ENCODE measurements around the gene ADAMTS2.

Gene ADAMTS2

GRCh38 chr5:179301796-179302195 is 43.5 kb downstream of the ADAMTS2 start:
- TF ChIP-seq CREB1 (IDR thresholded peaks at IDR 0.05; ENCODE audit: low read depth) (no peak), YY1 (IDR thresholded peaks at IDR 0.05; ENCODE audit: low read depth) (no peak), REST (IDR thresholded peaks at IDR 0.05; ENCODE audit: low read depth) (no peak), CEBPB (IDR thresholded peaks at IDR 0.05) (no peak), USF1 (IDR thresholded peaks at IDR 0.05) (no peak), ZBTB7A (IDR thresholded peaks at IDR 0.05; ENCODE audit: low read depth) (no peak), TEAD4 (IDR thresholded peaks at IDR 0.05) (no peak), MAX (IDR thresholded peaks at IDR 0.05) (no peak), FOXM1 (IDR thresholded peaks at IDR 0.05; ENCODE audit: borderline replicate concordance, low read depth) (no peak), NFIC (IDR thresholded peaks at IDR 0.05) (no peak), EGR1 (IDR thresholded peaks at IDR 0.05) (no peak), EP300 (IDR thresholded peaks at IDR 0.05; ENCODE audit: borderline replicate concordance) (no peak), RAD21 (IDR thresholded peaks at IDR 0.05; ENCODE audit: low read depth) (no peak), TCF12 (IDR thresholded peaks at IDR 0.05; ENCODE audit: low read depth) (no peak), TAF1 (IDR thresholded peaks at IDR 0.05; ENCODE audit: low read depth) (no peak)

- TF ChIP-seq TCF12 (IDR thresholded peaks at IDR 0.05; ENCODE audit: low read depth) (no peak), MAX (IDR thresholded peaks at IDR 0.05) (no peak), EP300 (IDR thresholded peaks at IDR 0.05; ENCODE audit: borderline replicate concordance) (no peak), TAF1 (IDR thresholded peaks at IDR 0.05; ENCODE audit: low read depth) (no peak), USF1 (IDR thresholded peaks at IDR 0.05) (no peak), FOXM1 (IDR thresholded peaks at IDR 0.05; ENCODE audit: borderline replicate concordance, low read depth) (no peak), NFIC (IDR thresholded peaks at IDR 0.05) (no peak), ZBTB7A (IDR thresholded peaks at IDR 0.05; ENCODE audit: low read depth) (no peak), YY1 (IDR thresholded peaks at IDR 0.05; ENCODE audit: low read depth) (no peak), CREB1 (IDR thresholded peaks at IDR 0.05; ENCODE audit: low read depth) (no peak), CEBPB (IDR thresholded peaks at IDR 0.05) (no peak), RAD21 (IDR thresholded peaks at IDR 0.05; ENCODE audit: low read depth) (no peak), EGR1 (IDR thresholded peaks at IDR 0.05) (no peak), REST (IDR thresholded peaks at IDR 0.05; ENCODE audit: low read depth) (no peak), TEAD4 (IDR thresholded peaks at IDR 0.05) (no peak)
These were observed 43.9 kb downstream of the ADAMTS2 start for GRCh38 chr5:179301376-179301775.

- no peak for TF ChIP-seq ZBTB7A (IDR thresholded peaks at IDR 0.05; ENCODE audit: low read depth)
- TF ChIP-seq RAD21 (IDR thresholded peaks at IDR 0.05; ENCODE audit: low read depth): no peak
- no peak for TF ChIP-seq TAF1 (IDR thresholded peaks at IDR 0.05; ENCODE audit: low read depth)
- TF ChIP-seq NFIC (IDR thresholded peaks at IDR 0.05): no peak
These were observed 44.6 kb downstream of the ADAMTS2 start for GRCh38 chr5:179300581-179301180.

GRCh38 chr5:179298181-179298993 is 46.9 kb downstream of the ADAMTS2 start:
- TF ChIP-seq FOXM1 (IDR thresholded peaks at IDR 0.05; ENCODE audit: borderline replicate concordance, low read depth) (no peak), TEAD4 (IDR thresholded peaks at IDR 0.05) (no peak), CREB1 (IDR thresholded peaks at IDR 0.05; ENCODE audit: low read depth) (no peak), RAD21 (IDR thresholded peaks at IDR 0.05; ENCODE audit: low read depth) (no peak)

- no peak for TF ChIP-seq MAX (IDR thresholded peaks at IDR 0.05)
- TF ChIP-seq YY1 (IDR thresholded peaks at IDR 0.05; ENCODE audit: low read depth): no peak
These were observed 47.6 kb downstream of the ADAMTS2 start for GRCh38 chr5:179297486-179298180.
